IPS-15b (cell line): ENCODE data around the gene CEP112.

ENCODE experiments used
- H3K27me3 ChIP-seq: one replicate; pipeline ENCODE4 v1.6.1; 2013; ENCODE audit warnings: low read length; ENCODE audit not compliant: control insufficient read depth, insufficient read depth
- H3K36me3 ChIP-seq: one replicate; pipeline ENCODE4 v1.6.1; 2013; ENCODE audit warnings: low read length; ENCODE audit not compliant: control insufficient read depth, insufficient read depth
- H3K4me1 ChIP-seq: one replicate; pipeline ENCODE4 v1.6.1; 2013; ENCODE audit warnings: mild to moderate bottlenecking, low read length; ENCODE audit not compliant: control insufficient read depth, insufficient read depth
- H3K4me3 ChIP-seq: one replicate; pipeline ENCODE4 v1.5.1; 2013; ENCODE audit warnings: low read depth, low read length
- H3K9ac ChIP-seq: one replicate; pipeline ENCODE4 v1.6.1; 2013; ENCODE audit warnings: low read depth, mild to moderate bottlenecking, low read length
- H3K9me3 ChIP-seq: one replicate; pipeline ENCODE4 v1.6.1; 2013; ENCODE audit warnings: mild to moderate bottlenecking, low read length; ENCODE audit not compliant: control insufficient read depth, insufficient read depth

The CEP112 gene

GRCh38 chr17:65936013-65936412 lies 255.9 kb downstream of the CEP112 start:
- Histone ChIP-seq H3K9ac (no peak overlapping the region), H3K4me3 (no peak overlapping the region), H3K9me3 (no peaks in the 10 kb centered on the region), H3K27me3 (no peaks in the 10 kb centered on the region), H3K36me3 (no peaks in the 10 kb centered on the region), H3K4me1 (no peaks in the 10 kb centered on the region)

GRCh38 chr17:65933290-65933689 lies 258.6 kb downstream of the CEP112 start:
- Histone ChIP-seq H3K4me1 (no peaks in the 10 kb centered on the region), H3K4me3 (no peak overlapping the region), H3K36me3 (no peaks in the 10 kb centered on the region), H3K9ac (no peak overlapping the region), H3K9me3 (no peaks in the 10 kb centered on the region), H3K27me3 (no peaks in the 10 kb centered on the region)

GRCh38 chr17:65931246-65932149 lies 260.4 kb downstream of the CEP112 start:
- H3K36me3 ChIP-seq: no peaks in the 10 kb centered on the region
- no peaks in the 10 kb centered on the region for H3K9me3 ChIP-seq
- H3K9ac ChIP-seq: no peak overlapping the region
- no peak overlapping the region for H3K4me3 ChIP-seq
- no peaks in the 10 kb centered on the region for H3K27me3 ChIP-seq
- H3K4me1 ChIP-seq: no peaks in the 10 kb centered on the region

- no peaks in the 10 kb centered on the region for H3K4me1 ChIP-seq
- no peak overlapping the region for H3K4me3 ChIP-seq
- H3K9me3 ChIP-seq: no peaks in the 10 kb centered on the region
- H3K27me3 ChIP-seq: no peaks in the 10 kb centered on the region
- no peaks in the 10 kb centered on the region for H3K36me3 ChIP-seq
- H3K9ac ChIP-seq: no peak overlapping the region
Observed at GRCh38 chr17:65930140-65930730, 261.7 kb downstream of the CEP112 start.

GRCh38 chr17:65926599-65926998 lies 265.3 kb downstream of the CEP112 start:
- Histone ChIP-seq H3K36me3 (no peaks in the 10 kb centered on the region), H3K4me1 (no peaks in the 10 kb centered on the region), H3K9me3 (no peaks in the 10 kb centered on the region), H3K27me3 (no peaks in the 10 kb centered on the region), H3K4me3 (no peak overlapping the region), H3K9ac (no peak overlapping the region)

- Histone ChIP-seq H3K36me3 (no peaks in the 10 kb centered on the region), H3K9me3 (no peaks in the 10 kb centered on the region), H3K27me3 (no peaks in the 10 kb centered on the region), H3K4me3 (no peak overlapping the region), H3K4me1 (no peaks in the 10 kb centered on the region), H3K9ac (no peak overlapping the region)
Observed at GRCh38 chr17:65925606-65926307, 266.2 kb downstream of the CEP112 start.

- H3K27me3 ChIP-seq: no peaks in the 10 kb centered on the region
- H3K9me3 ChIP-seq: no peaks in the 10 kb centered on the region
- no peak overlapping the region for H3K9ac ChIP-seq
- H3K4me1 ChIP-seq: no peaks in the 10 kb centered on the region
- no peaks in the 10 kb centered on the region for H3K36me3 ChIP-seq
- no peak overlapping the region for H3K4me3 ChIP-seq
Observed at GRCh38 chr17:65920996-65921395, 270.9 kb downstream of the CEP112 start.

GRCh38 chr17:65918916-65919315 lies 273.0 kb downstream of the CEP112 start:
- no peaks in the 10 kb centered on the region for H3K36me3 ChIP-seq
- H3K4me1 ChIP-seq: no peaks in the 10 kb centered on the region
- H3K27me3 ChIP-seq: no peaks in the 10 kb centered on the region
- no peak overlapping the region for H3K9ac ChIP-seq
- no peaks in the 10 kb centered on the region for H3K9me3 ChIP-seq
- no peak overlapping the region for H3K4me3 ChIP-seq

- no peaks in the 10 kb centered on the region for H3K9me3 ChIP-seq
- no peak overlapping the region for H3K4me3 ChIP-seq
- no peaks in the 10 kb centered on the region for H3K4me1 ChIP-seq
- no peak overlapping the region for H3K9ac ChIP-seq
- no peaks in the 10 kb centered on the region for H3K36me3 ChIP-seq
- H3K27me3 ChIP-seq: no peaks in the 10 kb centered on the region
Observed at GRCh38 chr17:65918500-65918899, 273.4 kb downstream of the CEP112 start.

- H3K27me3 ChIP-seq: no peaks in the 10 kb centered on the region
- H3K9me3 ChIP-seq: no peaks in the 10 kb centered on the region
- H3K9ac ChIP-seq: no peak overlapping the region
- H3K36me3 ChIP-seq: no peaks in the 10 kb centered on the region
- H3K4me1 ChIP-seq: no peaks in the 10 kb centered on the region
- H3K4me3 ChIP-seq: no peak overlapping the region
Observed at GRCh38 chr17:65917560-65917959, 274.4 kb downstream of the CEP112 start.

GRCh38 chr17:65916425-65916824 lies 275.5 kb downstream of the CEP112 start:
- Histone ChIP-seq H3K4me3 (no peak overlapping the region), H3K9me3 (no peaks in the 10 kb centered on the region), H3K36me3 (no peaks in the 10 kb centered on the region), H3K4me1 (no peaks in the 10 kb centered on the region), H3K9ac (no peak overlapping the region), H3K27me3 (no peaks in the 10 kb centered on the region)
